Stimulated activated CD8-positive, alpha-beta memory T cell treated with anti-CD3 and anti-CD28 coated beads, Interleukin-2, amount 100 ng/mL, for 48 hours (primary cell): Measurements from ENCODE around the gene MAK.
"Not testable (repeated sequence)": the region's sequence is repeated elsewhere in the genome, so short reads cannot be mapped to it uniquely, and the experiment has no call there.

Source experiments
- DNase-seq, 2 donors: peaks; one replicate each; pipeline ENCODE4 v3.0.0-alpha.2; 2020; ENCODE audit warnings: low read depth in 2 of 2

The MAK gene

GRCh38 chr6:10725716-10726115 is 112.6 kb downstream of the MAK start:
- no peak for DNase-seq

DNA sequence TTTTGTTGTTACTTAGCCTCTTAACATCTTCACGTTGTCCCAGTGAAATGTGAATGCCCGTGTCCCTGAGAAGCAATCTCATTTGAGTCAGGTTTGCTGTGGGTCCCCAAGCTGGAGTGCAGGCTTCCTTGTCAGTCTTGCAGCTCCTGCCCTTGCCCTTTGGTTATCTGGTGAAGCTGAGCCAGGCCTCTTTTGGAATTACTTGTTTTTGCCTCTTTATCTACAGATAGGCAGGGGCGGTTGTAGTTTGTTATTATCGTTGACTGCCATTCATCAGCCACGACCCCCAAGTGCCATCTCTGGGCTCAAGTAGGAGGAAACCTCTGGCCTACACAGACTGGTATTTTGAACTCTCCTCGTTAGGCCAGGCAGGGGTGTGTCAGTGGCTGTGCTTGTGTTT is 113.3 kb downstream of the MAK start:
- DNase-seq = no peak

GRCh38 chr6:10723567-10723881 is 114.8 kb downstream of the MAK start:
- DNase-seq = no peak

GRCh38 chr6:10722820-10723566 is 115.3 kb downstream of the MAK start, which contains the start of gene TMEM14C:
TMEM14C (plus strand) TSS chr6:10723070; CDS start chr6:10724614, 1,544 bp downstream.
- DNase-seq = peak; percentile 89 to 91

GRCh38 chr6:10722570-10722819 is 115.8 kb downstream of the MAK start:
- DNase-seq = no peak

DNA sequence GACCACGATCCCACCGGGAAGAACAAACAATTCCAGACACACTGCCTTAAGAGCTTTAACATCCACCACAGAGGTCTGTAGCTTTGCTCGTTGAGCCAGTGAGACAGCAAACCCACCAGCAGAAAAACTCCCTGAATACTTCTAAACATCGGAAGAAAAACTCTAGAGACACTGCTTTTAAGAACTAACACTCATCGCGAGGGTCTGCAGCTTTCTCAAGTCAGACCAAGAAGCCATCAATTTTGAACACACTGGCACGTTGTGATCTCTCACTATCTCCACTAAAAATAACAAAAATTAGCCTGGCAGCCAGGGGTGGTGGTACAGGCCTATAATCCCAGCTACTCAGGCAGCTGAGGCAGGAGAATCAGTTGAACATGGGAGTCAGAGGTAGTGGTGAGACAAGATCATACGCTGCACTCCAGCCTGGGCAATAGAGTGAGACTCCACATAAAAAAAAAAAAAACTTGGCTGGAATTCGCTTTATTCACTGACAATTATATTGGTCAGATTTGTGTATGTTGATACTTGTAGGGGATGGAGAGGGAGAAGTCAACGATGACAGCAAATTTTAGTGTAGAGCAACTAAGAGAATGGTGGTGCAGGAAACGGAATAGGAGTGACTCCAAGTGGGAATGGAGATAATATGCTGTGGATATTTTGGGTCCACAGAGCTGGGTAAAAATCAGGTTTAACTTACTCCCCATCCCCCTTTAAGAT is 116.3 kb downstream of the MAK start:
- DNase-seq = no peak

- not testable (repeated sequence) for DNase-seq
These were observed 117.1 kb downstream of the MAK start for GRCh38 chr6:10720960-10721849.

- DNase-seq = peak; percentile 37 to 40
These were observed 117.9 kb downstream of the MAK start for GRCh38 chr6:10720265-10720959.

GRCh38 chr6:10719964-10720264 is 118.4 kb downstream of the MAK start:
- no peak for DNase-seq

DNA sequence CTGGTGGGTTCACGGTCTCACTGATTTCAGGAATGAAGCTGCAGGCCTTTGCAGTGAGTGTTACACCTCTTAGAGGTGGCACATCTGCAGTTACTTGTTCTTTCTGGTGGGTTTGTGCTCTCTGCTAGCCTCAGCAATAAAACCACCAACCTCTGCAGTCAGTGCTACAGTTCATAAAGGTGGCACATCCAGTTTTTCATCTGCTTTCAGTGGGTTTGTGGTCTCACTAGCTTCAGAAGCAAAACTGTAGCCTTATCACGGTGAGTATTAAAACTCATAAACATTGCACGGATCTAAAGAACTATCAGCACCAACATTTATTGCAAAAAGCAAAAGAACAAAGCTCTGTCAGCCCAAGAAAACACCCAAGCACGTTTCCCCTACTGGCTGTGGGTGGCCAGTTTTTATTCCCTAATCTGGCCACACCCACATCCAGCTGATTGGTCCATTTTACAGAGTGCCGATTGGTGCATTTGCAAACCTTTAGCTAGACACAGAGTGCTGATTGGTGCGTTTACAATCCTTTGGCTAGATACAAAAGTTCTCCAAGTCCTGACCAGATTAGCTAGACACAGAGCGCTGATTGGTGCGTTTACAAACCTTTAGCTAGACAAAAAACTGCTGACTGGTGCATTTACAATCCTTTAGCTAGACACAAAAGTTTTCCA is 118.9 kb downstream of the MAK start:
- no peak for DNase-seq

- no peak for DNase-seq
These were observed 124.4 kb downstream of the MAK start for GRCh38 chr6:10713962-10714361.
